GM12873 (cell line): ENCODE measurements around the gene DCDC1.

ENCODE experiments used
- CTCF ChIP-seq: IDR thresholded peaks from 2 replicates; pipeline ENCODE4 v1.5.1; 2012; ENCODE audit warnings: low read depth, mild to moderate bottlenecking, moderate library complexity, low read length, control low read depth; ENCODE audit not compliant: insufficient read depth; ENCODE audit errors: missing control alignments

Gene DCDC1

GRCh38 chr11:30983776-30984441 lies 385.6 kb downstream of the DCDC1 start:
- no peak for TF ChIP-seq CTCF

DNA sequence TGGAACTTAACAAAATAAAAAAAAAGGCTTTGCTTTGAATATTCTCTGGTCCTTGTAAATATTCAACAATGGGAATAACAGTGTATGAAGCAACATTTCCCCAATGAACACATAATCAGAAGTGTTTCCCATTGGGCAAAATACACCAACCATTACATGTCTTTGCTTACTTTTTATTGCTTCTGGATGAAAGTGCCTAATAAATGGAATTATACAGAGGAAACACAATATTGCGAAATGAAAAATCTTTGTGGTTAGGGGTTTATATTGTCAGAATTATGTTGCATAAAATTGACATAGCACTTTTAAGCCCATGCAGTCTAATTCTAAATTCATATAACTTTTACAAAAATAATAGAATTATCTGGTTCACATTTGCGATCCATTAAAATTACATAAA lies 386.4 kb downstream of the DCDC1 start:
- TF ChIP-seq CTCF = no peak

- no peak for TF ChIP-seq CTCF
Observed at GRCh38 chr11:30967579-30967978, 402.0 kb downstream of the DCDC1 start.

DNA sequence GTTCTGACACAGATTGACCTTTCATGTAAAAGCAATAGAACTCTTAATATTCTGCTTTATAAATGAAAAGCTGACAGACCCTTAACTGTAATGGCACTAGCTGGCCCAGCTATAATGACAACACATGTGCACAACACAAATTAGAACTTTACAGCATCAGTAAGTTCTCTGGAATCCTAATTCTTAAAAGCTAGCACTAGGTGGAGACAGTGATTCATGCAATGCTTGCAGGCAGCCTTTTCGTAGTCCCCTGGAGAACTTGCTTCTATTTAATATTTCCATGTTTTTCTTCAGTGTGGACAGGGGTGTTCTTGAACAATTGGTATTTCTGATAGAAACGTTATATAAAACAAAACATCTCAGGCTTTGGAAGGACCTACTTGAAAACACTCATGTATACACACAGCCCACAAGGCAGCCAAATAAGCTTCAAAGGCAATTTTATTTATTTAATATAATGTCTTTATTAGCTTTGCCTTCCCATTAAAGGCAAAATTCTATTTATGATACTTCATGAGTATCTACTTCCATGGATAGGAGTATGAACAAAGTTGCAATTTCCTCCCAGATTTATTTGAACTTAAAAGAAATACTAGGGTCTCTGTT lies 409.0 kb downstream of the DCDC1 start:
- peak; percentile 45 for TF ChIP-seq CTCF

DNA sequence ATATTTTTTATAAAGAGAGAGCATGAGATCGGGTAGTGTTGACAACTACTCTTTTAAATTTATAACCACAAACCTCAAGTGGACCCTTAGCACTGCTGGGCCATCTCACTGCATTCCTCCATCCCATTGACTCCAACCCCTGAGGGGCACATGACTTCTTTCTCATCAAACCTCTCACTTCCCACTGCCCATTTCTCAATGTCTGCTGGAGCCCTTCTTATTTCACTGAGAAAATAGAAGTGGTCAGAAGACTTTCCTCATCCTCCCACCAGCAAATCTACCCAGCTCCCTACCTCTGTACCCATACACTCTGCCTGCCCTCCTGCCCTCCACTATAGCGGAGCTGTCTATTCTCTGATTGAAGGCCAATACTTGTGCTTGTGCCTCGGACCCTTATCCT lies 412.8 kb downstream of the DCDC1 start:
- TF ChIP-seq CTCF = no peak

DNA sequence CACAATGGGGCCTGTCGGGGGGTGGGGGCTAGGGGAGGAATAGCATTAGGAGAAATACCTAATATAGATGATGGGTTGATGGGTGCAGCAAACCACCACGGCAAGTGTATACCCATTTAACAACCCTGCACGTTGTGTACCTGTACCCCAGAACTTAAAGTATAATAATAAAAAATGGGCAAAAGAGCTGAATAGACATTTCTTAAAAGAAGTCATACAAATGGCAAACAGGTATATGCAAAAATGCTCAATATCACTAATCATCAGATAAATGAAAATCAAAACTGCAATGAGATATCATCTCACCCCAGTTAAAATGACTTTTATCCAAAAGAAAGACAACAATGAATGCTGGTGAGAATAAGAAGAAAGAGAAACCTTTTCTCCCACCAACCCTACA lies 419.7 kb downstream of the DCDC1 start:
- no peak for TF ChIP-seq CTCF

GRCh38 chr11:30938810-30939209 lies 430.7 kb downstream of the DCDC1 start:
- TF ChIP-seq CTCF = no peak

GRCh38 chr11:30938171-30938570 lies 431.4 kb downstream of the DCDC1 start:
- no peak for TF ChIP-seq CTCF
